Astrocyte (in vitro differentiated cells and primary cell): ENCODE data around the gene CHN1.

ENCODE experiments used
- EZH2 ChIP-seq: IDR thresholded peaks from 2 replicates; pipeline ENCODE4 v1.6.1; 2012; ENCODE audit warnings: mild to moderate bottlenecking, low read length, inconsistent platforms; ENCODE audit not compliant: insufficient read depth
- TF ChIP-seq, protein P1 (sequence below): IDR thresholded peaks from 2 replicates; pipeline ENCODE4 v1.5.1; 2011; ENCODE audit warnings: low read depth, mild to moderate bottlenecking, inconsistent platforms, low read length, moderate library complexity; ENCODE audit not compliant: insufficient read depth

- TF ChIP-seq EZH2 = no peak
- TF ChIP-seq, protein P1, sequence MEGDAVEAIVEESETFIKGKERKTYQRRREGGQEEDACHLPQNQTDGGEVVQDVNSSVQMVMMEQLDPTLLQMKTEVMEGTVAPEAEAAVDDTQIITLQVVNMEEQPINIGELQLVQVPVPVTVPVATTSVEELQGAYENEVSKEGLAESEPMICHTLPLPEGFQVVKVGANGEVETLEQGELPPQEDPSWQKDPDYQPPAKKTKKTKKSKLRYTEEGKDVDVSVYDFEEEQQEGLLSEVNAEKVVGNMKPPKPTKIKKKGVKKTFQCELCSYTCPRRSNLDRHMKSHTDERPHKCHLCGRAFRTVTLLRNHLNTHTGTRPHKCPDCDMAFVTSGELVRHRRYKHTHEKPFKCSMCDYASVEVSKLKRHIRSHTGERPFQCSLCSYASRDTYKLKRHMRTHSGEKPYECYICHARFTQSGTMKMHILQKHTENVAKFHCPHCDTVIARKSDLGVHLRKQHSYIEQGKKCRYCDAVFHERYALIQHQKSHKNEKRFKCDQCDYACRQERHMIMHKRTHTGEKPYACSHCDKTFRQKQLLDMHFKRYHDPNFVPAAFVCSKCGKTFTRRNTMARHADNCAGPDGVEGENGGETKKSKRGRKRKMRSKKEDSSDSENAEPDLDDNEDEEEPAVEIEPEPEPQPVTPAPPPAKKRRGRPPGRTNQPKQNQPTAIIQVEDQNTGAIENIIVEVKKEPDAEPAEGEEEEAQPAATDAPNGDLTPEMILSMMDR = no peak
Observed at GRCh38 chr2:174824068-174824467, 181.1 kb downstream of the CHN1 start.
